Astrocyte (in vitro differentiated cells and primary cell): Measurements from ENCODE around the gene GALR1.

Experiments used
- EZH2 ChIP-seq: IDR thresholded peaks from 2 replicates; pipeline ENCODE4 v1.6.1; 2012; ENCODE audit warnings: mild to moderate bottlenecking, low read length, inconsistent platforms; ENCODE audit not compliant: insufficient read depth
- TF ChIP-seq, protein P1 (sequence below): IDR thresholded peaks from 2 replicates; pipeline ENCODE4 v1.5.1; 2011; ENCODE audit warnings: low read depth, mild to moderate bottlenecking, inconsistent platforms, low read length, moderate library complexity; ENCODE audit not compliant: insufficient read depth

DNA sequence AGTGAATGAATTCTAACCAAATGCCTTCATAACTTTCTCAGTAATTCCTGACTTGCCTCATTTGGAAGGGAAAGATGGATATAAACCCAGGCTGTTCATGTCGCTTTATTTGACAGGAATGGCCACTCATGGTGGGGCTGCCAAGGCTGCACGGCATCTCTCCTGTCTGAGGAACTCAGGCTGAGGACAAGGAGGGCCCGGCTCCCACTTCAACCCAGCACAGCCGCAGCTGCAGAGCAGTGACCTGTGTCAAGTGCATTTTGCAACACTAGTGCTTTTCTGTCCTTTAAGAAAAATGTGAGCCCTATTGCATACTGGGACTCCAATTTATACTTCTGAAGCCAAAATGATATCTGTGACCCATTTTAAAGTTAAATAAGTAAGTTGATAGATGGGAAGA lies 45.8 kb upstream of the GALR1 start:
- TF ChIP-seq, protein P1, sequence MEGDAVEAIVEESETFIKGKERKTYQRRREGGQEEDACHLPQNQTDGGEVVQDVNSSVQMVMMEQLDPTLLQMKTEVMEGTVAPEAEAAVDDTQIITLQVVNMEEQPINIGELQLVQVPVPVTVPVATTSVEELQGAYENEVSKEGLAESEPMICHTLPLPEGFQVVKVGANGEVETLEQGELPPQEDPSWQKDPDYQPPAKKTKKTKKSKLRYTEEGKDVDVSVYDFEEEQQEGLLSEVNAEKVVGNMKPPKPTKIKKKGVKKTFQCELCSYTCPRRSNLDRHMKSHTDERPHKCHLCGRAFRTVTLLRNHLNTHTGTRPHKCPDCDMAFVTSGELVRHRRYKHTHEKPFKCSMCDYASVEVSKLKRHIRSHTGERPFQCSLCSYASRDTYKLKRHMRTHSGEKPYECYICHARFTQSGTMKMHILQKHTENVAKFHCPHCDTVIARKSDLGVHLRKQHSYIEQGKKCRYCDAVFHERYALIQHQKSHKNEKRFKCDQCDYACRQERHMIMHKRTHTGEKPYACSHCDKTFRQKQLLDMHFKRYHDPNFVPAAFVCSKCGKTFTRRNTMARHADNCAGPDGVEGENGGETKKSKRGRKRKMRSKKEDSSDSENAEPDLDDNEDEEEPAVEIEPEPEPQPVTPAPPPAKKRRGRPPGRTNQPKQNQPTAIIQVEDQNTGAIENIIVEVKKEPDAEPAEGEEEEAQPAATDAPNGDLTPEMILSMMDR = no peak
- no peak for TF ChIP-seq EZH2
